Measurements from ENCODE around the gene RAB37. TPM values are rescaled to one million over a fixed set of nuclear protein-coding genes. Genes with fewer than 3 reads are reported as not detected.

Gene RAB37
- total RNA-seq, 4 donors from 2014 or later, result 0.24 to 3.7 (median 0.43) TPM

DNA sequence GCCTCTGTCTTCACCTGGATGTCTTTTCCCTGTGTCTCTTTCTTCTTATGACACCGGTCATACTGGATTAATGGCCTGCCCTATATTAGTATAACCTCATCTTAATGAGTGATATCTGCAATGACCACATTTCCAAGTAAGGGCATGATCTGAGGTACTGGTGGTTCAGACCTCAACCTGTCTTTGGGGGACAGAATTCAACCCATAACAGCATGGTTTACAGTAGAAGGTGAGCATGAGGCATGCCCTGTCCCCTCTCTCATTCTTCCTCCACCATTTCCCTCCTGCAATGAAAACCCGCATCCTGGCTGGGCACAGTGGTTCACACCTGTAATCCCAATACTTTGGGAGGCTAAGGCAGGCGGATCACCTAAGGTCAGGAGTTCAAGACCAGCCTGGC, 2.8 kb upstream of the RAB37 start:
- no peaks in the 10 kb centered on the region for H3K36me3 ChIP-seq
- H3K27me3 ChIP-seq, result peaks cover 47 to 63% (median 62%) of the 10 kb centered on the region in 3 donors
- intact Hi-C loops (cut with DNase I; ENCODE audit: low total_unique reads), result no loop called here
- ATAC-seq (no peak), DNase-seq (no peak)
- H3K27ac ChIP-seq, result no peak overlapping the region
- H3K4me1 ChIP-seq, result peaks cover 0 to 12% of the 10 kb centered on the region in 2 donors
- no peaks in the 10 kb centered on the region for H3K9me3 ChIP-seq
- H3K4me3 ChIP-seq, result no peak overlapping the region
- in situ Hi-C loops (cut with MboI; ENCODE audit: low sequenced_read_pairs in 4 of 4), result no loop called here
- TF ChIP-seq POLR2A (IDR thresholded peaks at IDR 0.05), result no peak
- TF ChIP-seq, protein P1, sequence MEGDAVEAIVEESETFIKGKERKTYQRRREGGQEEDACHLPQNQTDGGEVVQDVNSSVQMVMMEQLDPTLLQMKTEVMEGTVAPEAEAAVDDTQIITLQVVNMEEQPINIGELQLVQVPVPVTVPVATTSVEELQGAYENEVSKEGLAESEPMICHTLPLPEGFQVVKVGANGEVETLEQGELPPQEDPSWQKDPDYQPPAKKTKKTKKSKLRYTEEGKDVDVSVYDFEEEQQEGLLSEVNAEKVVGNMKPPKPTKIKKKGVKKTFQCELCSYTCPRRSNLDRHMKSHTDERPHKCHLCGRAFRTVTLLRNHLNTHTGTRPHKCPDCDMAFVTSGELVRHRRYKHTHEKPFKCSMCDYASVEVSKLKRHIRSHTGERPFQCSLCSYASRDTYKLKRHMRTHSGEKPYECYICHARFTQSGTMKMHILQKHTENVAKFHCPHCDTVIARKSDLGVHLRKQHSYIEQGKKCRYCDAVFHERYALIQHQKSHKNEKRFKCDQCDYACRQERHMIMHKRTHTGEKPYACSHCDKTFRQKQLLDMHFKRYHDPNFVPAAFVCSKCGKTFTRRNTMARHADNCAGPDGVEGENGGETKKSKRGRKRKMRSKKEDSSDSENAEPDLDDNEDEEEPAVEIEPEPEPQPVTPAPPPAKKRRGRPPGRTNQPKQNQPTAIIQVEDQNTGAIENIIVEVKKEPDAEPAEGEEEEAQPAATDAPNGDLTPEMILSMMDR (IDR thresholded peaks at IDR 0.05 in 4 of 5, conservative IDR thresholded peaks at IDR 0.05 in 1 of 5), result no peak

DNA sequence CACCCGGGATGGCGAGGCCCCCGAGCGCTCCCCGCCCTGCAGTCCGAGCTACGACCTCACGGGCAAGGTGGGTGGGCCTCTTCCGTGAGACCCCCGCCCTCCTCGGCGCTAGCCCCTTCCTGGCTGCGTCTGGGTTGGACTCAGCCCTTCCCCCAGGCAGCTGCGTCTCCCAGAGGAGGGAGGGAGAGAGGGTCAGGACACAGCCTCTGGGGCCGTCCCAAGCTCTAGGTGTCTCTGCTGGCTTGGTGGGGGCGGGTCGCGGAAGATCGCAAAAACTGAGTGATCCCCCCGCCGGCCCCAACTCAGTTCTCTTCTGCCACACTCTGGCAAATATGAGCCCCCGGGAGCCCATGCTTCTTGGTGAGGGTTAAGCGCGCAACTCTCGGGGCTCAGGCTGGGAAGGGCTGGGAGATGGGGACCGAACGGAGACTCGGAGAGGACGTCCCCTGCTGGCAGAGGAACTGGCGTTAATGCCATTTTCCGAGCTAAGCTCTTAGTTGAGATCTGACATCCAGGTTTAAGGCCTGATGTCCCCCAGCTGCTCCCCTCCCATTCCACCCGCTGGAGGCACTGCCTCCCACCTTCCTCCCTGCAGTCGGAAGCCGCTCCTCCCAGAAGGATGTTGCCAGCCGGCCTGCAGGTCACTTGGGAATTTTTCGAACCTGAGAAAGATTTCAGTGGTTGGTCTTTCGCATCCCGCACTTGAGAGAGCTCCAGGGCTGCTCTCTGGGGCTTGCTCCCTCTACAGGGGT, 419 bp downstream of the RAB37 start:
- H3K4me3 ChIP-seq, result peak overlapping the region; percentile 35 to 44 (median 37)
- H3K27ac ChIP-seq, result no peak overlapping the region
- no peaks in the 10 kb centered on the region for H3K36me3 ChIP-seq
- no peaks in the 10 kb centered on the region for H3K9me3 ChIP-seq
- intact Hi-C loops (cut with DNase I; ENCODE audit: low total_unique reads) (no loop called here), in situ Hi-C loops (cut with MboI; ENCODE audit: low sequenced_read_pairs in 4 of 4) (no loop called here)
- ATAC-seq (no peak), DNase-seq (no peak)
- peaks cover 0 to 12% of the 10 kb centered on the region in 2 donors for H3K4me1 ChIP-seq
- TF ChIP-seq POLR2A (IDR thresholded peaks at IDR 0.05), result no peak
- TF ChIP-seq, protein P1 (IDR thresholded peaks at IDR 0.05 in 4 of 5, conservative IDR thresholded peaks at IDR 0.05 in 1 of 5), result peak in 2 of 5 experiments; percentile 7 to 13
- H3K27me3 ChIP-seq, result peaks cover 61 to 78% (median 67%) of the 10 kb centered on the region in 3 donors

DNA sequence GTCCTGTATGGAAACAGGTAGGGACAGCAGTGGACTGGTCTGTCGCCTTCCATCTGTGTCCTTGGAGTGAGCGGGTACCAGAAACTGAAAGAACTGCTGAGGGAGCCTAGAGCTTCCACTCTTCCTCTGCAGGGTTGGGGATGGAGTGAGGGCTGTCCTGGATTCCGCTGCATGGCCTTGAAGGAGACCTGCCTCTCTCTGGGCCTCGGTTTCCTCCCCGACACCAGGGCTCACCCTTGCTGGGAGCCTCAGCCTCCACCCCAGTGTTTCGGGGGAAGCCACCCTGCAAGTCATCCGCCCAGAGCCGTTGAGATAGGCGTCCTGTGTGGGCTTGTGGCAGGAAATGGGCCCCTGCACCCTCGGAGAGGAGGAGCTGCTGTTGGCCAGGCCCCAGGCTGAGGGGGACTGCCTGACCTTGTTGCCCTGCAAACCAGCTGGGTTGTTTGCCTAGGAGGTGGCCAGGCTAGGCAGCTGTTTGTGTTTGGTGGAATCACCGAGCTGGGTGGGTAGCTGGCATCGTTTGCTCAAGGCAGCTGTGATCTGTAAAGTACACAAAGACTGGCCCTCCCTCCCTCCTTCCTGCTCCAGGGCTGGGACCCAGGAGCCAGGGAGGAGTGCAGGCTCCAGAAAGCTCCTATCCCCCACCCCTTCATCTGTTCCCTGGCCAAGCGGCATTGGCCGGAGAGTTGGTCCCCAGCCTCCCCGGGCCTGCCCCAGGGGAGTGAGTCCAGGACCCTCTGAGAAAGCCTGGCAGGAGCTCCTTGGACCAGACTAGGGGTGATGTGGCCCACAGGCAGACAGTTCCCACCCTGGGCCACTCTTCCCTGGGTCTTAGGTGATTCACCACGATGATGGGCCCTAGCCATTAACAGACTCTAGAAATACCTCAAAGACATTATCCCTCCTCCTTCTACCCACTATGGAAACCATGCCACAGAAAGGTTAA, 1.3 kb downstream of the RAB37 start:
- H3K36me3 ChIP-seq, result no peaks in the 10 kb centered on the region
- peak overlapping the region in 2 of 4 donors; percentile 35 to 44 for H3K4me3 ChIP-seq
- peaks cover 0 to 12% of the 10 kb centered on the region in 2 donors for H3K4me1 ChIP-seq
- H3K27ac ChIP-seq, result no peak overlapping the region
- TF ChIP-seq, protein P1 (IDR thresholded peaks at IDR 0.05 in 4 of 5, conservative IDR thresholded peaks at IDR 0.05 in 1 of 5), result no peak
- no peak for TF ChIP-seq POLR2A (IDR thresholded peaks at IDR 0.05)
- H3K9me3 ChIP-seq, result no peaks in the 10 kb centered on the region
- intact Hi-C loops (cut with DNase I; ENCODE audit: low total_unique reads), result no loop called here
- ATAC-seq, result no peak
- DNase-seq, result no peak
- H3K27me3 ChIP-seq, result peaks cover 58 to 78% (median 61%) of the 10 kb centered on the region in 3 donors
- in situ Hi-C loops (cut with MboI; ENCODE audit: low sequenced_read_pairs in 4 of 4), result no loop called here

DNA sequence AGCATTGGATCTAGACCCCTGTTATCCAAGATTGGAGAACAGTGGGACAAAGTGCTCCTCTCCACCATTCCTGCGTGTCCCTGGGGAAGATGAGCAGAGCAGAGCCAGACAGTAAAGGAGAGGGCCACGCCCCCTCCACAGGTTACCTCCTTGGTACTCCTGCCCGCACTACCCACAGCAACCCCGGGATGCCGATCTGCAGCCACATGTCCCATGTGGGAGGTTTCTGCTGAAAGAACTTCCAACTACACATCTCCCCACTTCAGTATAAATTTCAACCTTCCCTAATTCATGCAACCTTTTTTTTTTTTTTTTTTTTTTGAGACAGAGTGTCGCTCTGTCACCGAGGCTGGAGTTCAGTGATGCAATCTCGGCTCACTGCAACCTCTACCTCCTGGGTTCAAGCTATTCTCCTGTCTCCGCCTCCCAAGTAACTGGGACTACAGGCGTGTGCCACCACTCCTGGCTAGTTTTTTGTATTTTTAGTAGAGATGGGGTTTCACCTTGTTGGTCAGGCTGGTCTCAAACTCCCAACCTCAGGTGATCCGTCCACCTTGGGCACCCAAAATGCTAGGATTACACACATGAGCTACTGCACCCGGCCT, 2.3 kb downstream of the RAB37 start:
- no peak overlapping the region for H3K4me3 ChIP-seq

More for the DNA sequence above, 2.3 kb downstream of the RAB37 start:
- Histone ChIP-seq H3K9me3 (no peaks in the 10 kb centered on the region), H3K27me3 (peaks cover 52 to 71% (median 55%) of the 10 kb centered on the region in 3 donors), H3K27ac (no peak overlapping the region), H3K4me1 (peaks cover 0 to 12% of the 10 kb centered on the region in 2 donors), H3K36me3 (no peaks in the 10 kb centered on the region)
- ATAC-seq (no peak), DNase-seq (no peak)
- in situ Hi-C loops (cut with MboI; ENCODE audit: low sequenced_read_pairs in 4 of 4) (no loop called here), intact Hi-C loops (cut with DNase I; ENCODE audit: low total_unique reads) (no loop called here)
- TF ChIP-seq, protein P1 (IDR thresholded peaks at IDR 0.05 in 4 of 5, conservative IDR thresholded peaks at IDR 0.05 in 1 of 5), result no peak
- TF ChIP-seq POLR2A (IDR thresholded peaks at IDR 0.05), result no peak

Measured in gastrocnemius medialis (tissue), 4 donors.